GM19395 (cell line): Measurements from ENCODE around the gene ACTRT2.

Source experiments
- ATAC-seq: cut with Tn5 transposase; IDR thresholded peaks from one replicate; pipeline ENCODE4 v1.9.1; 2021; ENCODE audit warnings: mild to moderate bottlenecking, moderate library complexity; ENCODE audit not compliant: unreplicated experiment

ACTRT2 gene

DNA sequence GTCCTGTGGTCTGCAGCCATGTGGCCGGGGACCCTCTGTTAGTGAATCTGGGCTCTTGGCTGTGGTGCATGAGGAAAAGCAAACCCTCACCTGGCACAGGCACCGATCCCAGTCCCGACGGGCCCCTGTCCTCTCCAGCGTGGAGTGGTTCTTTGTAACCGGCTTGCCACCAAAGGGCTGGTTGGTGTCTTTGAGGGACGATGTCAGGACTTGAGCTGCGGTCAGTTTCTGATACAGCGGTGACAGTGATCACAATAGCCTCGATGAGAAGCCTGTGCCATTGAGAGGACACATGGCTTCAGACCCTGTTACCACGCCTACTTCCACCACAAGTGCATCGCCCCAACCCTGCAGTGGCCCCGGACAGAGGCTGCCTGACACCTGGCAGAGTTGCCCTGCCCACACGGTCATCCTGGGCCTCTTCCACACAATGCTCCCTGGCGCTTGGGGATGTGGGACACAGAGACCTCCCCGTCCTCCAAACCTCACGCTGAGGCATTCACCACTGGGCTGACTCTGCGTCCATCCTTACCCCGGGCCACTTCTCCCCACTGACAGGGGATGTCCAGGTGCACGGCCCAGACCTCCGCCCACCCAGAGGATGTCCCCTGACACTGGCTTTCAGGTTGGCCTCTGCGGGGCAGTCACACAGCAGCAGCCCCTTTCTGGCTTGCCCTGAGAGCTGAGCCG is 18.8 kb upstream of the ACTRT2 start:
- no peak for ATAC-seq

DNA sequence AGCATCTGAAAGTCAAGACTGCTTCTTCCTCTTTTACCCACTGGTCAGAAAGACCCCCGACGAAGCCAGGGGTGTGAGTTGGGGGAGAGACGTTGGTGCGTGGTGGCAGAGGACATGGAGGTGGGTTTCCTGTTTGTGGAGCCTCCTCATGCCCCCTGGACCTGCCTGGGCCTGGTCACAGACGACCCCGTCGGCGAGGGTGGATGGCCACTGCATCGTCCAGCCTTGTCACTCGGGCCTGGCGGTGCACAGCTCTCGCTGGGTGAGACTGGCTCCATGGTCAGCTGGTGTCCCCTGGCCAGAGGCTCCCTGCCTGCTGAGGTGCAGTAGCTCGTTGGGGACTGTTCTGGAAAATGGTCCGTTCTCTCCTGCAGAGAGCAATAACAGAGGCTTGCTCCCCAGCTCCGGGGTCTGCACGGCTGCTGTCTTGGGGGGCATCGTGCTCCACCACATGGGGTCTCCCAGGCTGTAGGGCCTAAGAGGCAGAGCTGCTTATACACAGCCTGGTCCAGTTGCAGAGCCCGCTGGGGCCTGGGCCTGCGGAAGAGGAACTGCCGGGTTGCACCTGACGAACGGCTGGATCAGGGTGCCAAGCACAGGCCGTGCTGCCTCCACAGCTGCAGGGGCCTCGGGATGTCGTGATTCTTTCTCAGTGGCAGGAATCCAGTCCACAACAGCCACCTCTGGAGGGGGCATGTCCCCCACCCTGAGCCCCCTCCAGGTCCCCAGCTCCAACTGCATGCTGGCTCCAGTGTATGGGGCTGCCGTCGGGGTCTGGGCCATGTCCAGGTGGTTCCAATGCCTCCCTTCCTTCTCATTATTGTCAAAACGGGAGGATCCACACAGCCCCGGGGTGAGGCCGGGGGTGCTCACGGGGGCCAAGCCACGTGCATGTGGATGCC is 18.0 kb upstream of the ACTRT2 start:
- ATAC-seq: no peak

DNA sequence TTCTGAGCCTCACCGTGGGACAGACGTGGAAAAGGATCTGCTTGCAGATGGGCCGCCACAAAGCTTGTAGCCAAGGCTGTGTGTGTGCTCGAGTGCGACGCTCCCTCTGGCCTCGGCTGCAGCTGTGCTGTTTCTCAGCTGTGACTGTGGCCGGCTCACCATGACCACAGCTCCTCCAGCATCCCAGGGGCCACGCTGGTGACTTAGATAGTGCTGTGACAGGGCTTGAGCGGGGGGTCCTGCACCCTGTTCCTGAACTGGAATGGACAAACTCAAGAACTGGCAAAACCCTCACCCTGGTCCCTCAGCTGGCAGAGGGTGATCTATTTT is 17.4 kb upstream of the ACTRT2 start:
- no peak for ATAC-seq

DNA sequence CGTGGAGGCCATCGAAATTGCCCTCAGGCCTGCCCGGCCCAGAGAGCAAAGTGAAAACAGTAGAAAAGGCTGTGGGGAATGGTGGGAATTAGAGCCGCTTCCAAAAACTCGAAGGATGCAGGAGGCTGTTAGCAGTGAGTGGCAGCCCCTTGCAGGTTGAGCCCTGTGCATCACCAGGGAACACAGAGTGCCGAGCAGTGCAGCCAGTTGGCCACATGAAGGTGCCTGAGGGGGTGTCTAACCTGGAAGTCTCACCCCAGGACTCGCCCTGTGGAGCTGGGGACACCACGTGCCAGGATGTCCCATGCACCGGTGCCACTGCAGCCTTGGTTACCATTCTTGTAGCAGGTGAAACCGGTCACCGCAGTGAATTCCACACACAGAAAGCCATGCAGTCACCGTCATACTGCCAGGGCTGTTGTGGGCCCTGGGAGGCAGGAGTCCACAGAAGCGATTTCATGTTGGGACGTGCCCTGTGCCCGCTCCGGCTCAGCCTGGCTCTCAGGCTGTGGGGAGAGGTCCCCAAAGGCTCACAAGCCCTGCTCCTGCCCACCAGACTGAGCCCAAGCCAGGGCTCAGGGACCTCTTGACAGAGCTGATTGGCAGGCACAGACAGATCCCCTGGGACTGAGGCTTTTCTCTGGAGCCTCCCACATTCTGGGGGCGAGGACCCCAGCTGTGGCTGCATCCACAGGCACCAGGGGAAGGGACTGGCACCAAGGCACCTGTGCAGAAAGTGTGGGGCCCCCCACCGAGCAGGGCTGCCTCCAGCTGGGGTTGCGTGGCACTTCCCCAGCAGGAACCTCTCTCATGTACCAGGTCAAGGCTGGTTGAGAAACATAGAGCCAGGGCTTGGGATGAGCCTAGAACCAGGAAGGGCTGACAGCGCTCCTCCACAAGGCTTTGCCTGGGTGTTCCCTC is 16.7 kb upstream of the ACTRT2 start:
- no peak for ATAC-seq

DNA sequence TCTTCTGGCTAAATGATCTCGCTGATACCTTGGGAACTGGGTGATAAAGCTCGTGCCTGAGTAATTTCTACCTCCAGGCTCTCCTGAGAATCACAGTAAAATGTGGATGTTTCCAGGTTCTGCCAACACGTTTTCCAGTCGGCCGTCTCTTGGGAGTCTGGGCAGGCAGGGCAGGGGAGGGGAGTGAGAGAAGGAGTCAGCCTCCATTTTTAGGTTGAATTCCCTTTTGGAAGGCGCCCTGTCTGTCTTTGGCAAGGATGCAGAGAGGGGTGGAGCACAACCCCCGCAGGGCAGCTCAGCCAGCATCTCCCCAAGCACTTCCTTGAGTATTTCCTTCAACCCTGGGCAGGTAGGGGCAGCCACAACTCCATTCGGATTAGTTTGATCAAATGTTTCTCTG is 15.5 kb upstream of the ACTRT2 start:
- no peak for ATAC-seq

DNA sequence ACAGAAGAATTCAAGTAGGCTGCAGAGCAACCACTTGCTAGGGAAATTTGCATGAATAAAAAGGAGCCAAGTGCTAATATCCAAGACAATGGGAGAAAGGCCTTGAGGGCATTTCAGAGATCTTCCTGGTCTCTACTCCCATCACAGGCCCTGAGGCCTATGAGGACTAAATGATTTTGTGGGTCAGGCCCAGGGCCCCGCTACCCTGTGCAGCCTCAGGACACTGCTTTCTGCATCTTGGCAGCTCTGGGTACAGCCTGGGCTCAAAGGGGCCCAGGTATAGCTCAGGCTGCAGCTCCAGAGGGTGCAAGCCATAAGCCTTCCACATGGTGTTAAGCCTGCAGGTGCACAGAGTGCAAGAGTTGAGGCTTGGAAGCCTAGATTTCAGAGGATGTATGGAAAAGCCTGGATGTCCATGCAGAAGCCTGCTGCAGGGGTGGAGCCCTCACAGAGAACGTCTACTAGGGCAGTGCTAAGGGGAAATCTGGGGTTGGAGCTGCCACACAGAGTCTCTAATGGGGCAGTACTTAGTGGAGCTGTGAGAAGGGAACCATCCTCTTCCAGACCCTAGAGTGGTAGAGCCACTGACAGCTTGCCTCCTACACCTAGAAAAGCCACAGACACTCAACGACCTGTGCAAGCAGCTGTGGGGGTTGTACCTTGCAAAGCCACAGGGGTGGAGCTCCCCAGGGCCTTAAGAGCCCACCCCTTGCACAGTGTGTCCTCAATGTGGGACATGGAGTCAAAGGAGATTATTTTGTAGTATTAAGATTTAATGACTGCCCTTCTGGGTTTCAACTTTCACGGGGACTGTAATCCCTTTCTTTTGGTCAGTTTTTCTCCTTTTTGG is 13.7 kb upstream of the ACTRT2 start:
- no peak for ATAC-seq

DNA sequence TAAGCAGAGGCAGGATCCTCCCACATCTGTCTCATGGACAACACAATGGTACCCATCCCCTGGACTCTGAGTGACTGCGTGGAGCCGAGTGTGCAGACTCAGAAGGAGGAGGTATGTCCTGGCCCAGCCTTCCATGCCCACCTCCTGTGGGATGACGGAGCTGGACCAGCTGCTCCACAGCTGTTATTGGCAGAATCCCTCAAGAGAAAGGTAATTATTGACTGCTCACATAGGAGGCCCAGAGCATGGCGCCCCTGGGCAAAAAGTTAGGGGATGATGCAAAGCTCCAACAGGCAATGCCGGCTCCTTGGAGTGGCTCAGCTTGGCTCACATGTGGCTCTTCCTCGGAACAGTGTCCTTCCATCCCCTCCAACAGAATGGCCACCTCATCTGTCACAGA is 12.2 kb upstream of the ACTRT2 start:
- ATAC-seq: no peak

DNA sequence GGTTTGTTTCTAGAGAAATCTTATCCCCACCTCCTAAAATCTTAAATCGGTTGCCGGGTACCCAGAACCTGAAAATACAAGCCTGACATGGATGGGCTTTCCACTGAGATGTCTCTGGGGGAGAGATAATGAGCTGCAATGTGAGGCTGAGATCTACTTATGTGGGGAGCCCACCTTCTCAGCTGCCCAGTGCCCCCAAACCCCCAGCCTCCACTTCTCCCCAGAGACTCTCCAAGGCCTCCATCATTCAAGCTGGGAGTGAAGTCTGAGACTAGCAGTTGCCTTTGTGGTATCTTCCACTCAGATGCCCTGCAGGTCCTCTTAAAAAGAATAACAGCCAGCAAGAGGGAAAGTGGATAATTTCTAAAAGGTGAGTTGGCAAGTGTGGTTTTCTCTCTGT is 11.7 kb upstream of the ACTRT2 start:
- ATAC-seq: no peak

DNA sequence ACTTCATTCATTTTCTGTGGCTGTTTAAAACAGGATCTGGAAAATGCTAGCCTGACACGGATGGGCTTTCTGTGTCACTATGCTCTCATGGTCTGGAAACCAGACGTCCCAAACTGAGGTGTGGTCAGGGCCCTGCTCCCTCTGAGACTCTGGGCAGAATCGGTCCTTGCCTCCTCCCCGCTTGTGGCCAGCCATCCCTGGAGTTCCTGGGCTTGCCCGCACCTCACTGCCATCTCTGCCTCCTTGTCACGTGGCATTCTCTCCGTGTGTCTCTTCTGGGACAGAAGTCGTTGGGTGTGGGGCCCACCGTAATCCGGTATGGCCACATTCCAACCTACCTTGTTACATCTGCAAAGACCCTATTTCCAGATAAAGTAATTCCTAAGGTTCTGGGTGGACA is 10.1 kb upstream of the ACTRT2 start:
- no peak for ATAC-seq

DNA sequence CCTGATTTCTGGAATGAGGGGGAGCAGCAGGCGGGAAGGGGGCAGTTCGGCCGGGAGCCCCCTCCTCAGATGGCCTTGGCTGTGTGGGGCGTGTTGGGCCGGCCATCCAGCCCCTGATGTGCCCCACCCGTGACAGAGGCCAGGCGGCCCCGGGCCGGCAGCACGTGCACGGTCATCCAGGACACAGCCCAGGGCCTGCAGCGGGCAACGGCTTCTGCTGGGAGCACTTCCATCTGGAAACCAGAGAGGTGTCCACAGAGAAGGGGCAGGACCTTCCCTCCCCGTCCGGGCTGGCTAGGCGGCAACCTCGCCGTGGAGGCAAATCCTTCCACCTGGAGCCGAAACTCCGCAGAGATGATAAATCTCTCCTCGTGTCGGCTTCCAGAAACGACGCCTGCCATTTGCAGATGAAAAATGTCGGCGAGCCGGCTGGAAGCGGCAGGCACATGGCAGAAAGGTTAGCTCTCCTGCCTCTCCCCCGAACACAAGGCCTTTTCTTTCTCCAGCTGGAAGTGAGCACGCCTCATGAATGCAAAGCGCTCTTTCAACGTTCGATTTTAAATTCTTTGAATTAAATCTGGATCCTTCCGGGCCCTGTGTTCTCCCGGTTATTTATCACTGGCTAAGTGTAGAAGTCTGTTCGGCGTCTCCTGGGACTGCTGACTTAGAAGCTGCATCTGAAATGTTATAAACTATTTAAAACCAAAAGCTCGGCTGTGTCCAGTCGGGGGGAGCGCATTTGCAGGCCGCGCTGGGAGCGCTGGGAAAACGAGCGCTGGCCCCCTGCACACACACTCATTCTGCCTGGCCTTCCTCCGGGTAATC is 9.4 kb upstream of the ACTRT2 start:
- no peak for ATAC-seq

DNA sequence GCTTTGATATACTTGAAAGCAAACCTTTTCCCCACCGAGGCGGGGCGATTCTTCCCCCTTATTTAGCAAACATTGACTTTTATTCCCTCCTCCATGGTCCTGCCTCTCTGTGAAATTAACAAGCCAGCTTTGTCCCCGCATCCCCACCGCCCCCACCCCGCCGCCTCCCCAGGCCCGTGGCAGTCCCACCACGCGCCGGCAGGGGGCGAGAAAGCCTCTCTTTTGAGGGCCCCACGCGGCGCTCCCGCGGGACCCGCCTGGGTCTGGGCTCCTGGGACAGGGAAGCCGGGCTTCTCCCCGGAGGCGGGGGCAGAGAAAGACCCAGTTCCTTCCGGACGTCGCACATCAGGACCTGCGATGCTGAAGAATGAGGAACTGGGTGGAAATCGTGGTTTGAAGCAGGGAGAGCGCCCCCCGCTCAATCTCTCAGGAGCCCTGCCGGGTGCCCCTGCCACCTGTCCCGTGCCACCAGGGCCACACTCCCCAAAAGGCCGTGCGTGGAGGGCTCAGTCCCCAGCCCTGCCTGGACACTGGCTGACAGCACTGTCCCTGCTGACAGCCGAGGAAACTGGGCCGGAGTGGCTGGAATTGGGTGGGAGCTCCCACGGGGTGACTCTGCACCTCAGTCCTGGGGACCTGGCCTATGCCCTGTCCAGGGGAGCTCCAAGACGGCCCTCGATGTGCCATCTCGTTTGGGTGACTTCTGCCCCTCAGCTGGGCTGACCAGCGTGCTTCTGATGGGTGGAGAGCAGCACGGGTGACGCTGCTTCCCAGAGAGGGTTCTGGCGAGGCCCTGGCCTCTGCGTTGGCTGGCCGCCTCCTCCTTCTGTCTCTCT is 8.6 kb upstream of the ACTRT2 start:
- ATAC-seq: no peak

DNA sequence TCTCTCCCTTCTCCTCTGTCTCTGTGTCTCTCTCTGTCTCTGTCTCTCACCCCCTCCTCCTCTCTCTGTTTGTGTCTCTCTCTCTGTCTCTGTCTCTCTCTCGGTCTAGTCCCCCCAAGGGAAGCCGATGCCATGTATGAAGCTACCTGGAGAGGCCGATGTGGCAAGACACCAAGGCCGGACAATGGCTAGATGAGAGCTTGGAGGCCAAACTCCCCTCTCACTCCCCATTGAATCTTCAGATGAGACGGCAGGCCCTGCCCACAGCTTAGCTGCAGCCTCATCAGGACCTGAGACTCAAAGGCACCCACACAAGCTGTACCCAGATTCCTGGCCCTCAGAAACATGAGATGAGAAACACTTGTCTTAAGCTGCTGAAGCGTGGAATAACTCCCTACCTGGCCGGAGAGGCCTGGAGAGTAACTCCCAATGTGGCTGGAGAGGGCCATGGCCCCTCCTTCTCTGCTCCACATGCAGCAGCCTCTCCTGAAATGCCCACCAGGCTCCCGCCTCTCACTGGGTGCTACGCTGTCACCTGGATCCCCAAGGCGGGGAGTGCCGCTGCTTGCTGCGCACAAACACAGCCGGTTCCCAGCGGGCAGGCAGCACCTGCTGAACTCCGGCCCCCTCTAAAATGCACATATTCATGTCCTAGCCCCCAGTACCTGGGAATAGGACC is 7.8 kb upstream of the ACTRT2 start:
- no peak for ATAC-seq

DNA sequence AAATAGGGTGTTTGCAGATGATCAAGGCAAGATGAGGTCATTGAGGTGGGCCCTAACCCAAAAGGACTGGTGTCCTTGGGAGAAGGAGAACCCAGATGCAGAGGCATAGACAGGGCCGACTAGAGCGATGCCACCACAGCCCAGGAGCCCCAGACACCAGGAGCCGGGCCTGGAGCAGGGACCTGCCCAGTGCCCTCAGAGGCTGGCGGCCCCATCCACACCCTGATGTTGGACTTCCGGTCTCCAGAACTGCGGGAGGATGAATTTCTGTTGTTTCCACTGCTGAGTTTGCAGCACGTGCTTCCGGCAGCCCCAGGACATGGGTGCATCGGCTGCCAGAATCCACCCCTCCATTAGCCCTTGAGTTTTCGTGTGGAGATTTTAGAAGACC is 7.2 kb upstream of the ACTRT2 start:
- ATAC-seq: no peak

DNA sequence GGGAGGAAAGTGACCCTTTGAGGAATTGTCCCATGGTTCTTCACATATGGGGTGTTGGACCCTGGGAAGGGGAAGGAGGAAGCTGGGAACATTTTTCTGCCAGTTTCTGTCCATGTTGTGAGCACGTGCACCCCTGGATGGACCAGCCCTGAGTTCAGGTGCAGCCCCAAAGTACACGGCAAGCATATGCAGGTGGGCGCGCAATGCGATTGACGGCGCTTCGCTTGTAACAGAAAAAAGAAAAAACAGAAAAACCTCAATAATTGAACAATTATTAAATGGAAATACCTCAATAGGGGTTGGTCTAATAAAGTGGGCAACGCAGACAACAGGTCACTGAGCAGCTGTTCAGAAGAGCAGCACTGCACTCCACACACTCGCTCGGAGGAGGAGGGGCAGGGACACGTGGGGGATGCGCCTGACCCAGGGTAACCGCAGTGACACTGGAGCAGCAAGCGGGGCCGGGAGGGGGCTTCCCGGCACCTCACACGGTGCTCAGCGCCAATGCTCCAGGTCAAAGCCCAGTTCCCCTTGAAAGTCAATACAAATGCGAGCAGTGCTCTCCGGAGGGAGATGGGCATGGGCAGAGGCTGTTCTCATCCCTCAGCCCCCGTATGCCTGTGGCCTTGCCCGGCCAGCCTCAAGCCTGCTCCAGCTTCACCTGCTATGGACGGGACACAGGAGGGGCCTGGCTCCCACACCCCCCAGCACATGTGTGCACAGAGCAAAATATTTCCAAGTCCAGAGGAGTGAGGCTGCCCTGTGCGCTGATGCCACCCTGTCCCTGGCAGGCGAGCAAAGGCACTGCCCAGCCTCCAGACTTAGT is 6.6 kb upstream of the ACTRT2 start:
- ATAC-seq: no peak

DNA sequence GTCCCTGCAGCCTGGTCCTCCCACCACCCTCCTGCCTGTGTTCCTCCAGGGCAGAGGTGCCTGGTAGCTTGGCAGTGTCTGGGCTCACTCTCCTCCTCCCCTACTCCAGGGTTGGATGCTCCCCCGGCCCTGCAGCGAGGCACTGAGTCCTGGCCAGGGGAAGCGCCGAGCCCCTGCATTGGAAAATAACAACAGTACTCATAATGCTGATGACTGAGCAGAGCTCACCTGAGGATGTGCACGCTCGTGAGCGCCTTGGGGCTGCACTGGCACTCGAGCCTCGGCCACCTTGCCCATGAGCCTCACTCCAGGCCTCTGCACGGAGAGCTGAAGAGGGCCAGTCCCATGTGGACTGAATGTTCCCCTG is 6.0 kb upstream of the ACTRT2 start:
- ATAC-seq: no peak

DNA sequence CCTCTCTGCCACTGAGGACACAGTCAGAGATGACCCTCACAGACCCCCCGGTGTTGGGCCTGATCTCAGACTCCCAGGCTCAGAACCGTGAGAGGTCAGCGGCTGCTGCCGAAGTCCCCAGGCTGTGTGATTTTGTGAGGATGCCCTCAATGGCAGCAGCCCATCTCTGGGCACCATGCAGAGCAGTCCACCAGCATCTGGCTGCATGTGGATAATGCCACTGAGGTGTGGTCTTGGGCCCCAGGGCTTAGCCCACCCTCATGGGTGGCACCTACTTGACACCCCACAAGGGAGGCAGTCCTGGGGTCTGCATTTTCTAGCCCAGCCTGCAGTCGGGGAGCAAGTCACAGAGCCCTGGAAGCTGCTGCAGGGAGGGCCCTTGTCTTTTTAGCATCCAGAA is 5.5 kb upstream of the ACTRT2 start:
- ATAC-seq: no peak

DNA sequence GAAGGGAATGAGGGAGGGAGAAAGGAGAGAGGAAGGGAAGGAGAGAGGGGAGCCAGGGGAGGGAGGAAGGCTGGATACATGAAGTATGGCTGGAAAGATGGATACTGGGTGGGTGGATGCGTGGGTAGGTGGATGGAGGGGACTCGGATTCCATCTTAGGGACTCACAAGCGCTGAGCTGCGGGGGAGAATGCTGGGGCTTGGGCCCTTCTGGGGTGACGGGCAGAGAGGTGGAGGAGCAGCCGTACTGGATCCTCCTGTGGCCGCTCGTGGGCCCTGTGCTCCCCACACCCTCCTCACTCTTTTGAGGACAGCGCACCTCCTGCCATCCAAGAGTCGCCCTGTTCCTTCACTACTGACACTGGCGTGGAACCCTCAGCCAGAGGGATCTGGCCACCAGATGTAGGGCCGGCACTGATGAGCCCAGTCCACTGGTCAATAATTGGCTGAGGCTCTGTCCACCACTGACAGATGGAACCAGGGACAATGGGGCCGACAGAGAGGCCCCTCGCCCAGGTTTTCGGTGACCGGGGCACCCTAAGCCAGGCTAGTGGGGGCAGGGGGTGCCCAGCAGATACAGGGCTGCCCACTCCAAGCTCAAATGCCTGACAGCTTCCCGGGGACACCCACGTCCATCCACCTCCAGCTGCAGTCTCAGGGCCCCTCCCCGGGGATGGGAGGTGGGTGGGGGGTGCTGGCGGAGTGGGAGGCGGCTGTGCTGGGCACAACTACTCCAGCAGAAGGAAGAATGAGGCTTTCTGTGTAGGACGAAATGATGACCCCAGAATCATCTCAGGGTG is 4.4 kb upstream of the ACTRT2 start:
- ATAC-seq: no peak
